Measurements from ENCODE around the gene PSMA5. TPM values are rescaled to one million over a fixed set of nuclear protein-coding genes. Genes with fewer than 3 reads are reported as not detected.

Gene PSMA5
- polyA plus RNA-seq, 3 donors: 36.6 to 119 (median 118) TPM

GRCh38 chr1:109367626-109368025 is 58.6 kb downstream of the PSMA5 start:
- Mint-ChIP-seq H3K27me3 (ENCODE audit: low read depth in 3 of 3) (no peaks in the 10 kb centered on the region), H3K9me3 (no peaks in the 10 kb centered on the region), H3K36me3 (peaks cover 32 to 44% of the 10 kb centered on the region in 2 donors), H3K4me3 (no peak overlapping the region), H3K27ac (no peak overlapping the region), H3K4me1 (peaks cover 53% of the 10 kb centered on the region)
- no peaks in the 10 kb centered on the region for H3K9me3 ChIP-seq (replicated peaks in 1 of 2; ENCODE audit: control insufficient read depth in 1 of 2, insufficient read depth in 1 of 2, low read length in 2 of 2)
- H3K27ac ChIP-seq (ENCODE audit: low read depth in 1 of 2, low read length in 2 of 2): no peak overlapping the region
- no peak overlapping the region for H3K4me2 ChIP-seq (replicated peaks; ENCODE audit: extremely low read depth, low read length, poor library complexity, severe bottlenecking)
- H3K79me2 ChIP-seq (ENCODE audit: insufficient read depth, low read length): peaks cover 45% of the 10 kb centered on the region
- DNase-seq: no peak
- H2AFZ ChIP-seq (ENCODE audit: insufficient read depth, low read depth, low read length, poor library complexity, severe bottlenecking): no peak overlapping the region
- 100% methylated on average over 1 of the region's 3 CpGs for WGBS (ENCODE audit: insufficient coverage)
- no peak overlapping the region for H3K4me3 ChIP-seq (replicated peaks in 1 of 3; ENCODE audit: low read depth in 2 of 3, low read length in 3 of 3)
- peaks cover 31% of the 10 kb centered on the region for H4K20me1 ChIP-seq (ENCODE audit: insufficient read depth, low read length)
- peaks cover 49 to 55% of the 10 kb centered on the region in 2 donors for H3K4me1 ChIP-seq (ENCODE audit: control insufficient read depth in 1 of 2, insufficient read depth in 2 of 2, low read length in 2 of 2)
- peaks cover 19 to 46% of the 10 kb centered on the region in 2 donors for H3K36me3 ChIP-seq (replicated peaks in 1 of 2; ENCODE audit: control insufficient read depth in 1 of 2, insufficient read depth in 2 of 2, low read length in 2 of 2)
- no peak for TF ChIP-seq CTCF (IDR thresholded peaks at IDR 0.05)
- no peak overlapping the region for H3K9ac ChIP-seq (ENCODE audit: insufficient read depth, low read length, poor library complexity, severe bottlenecking)
- no peaks in the 10 kb centered on the region for H3K27me3 ChIP-seq (ENCODE audit: control insufficient read depth in 2 of 2, insufficient read depth in 2 of 2, low read length in 2 of 2)
- intact Hi-C loops (cut with micrococcal nuclease): no loop called here

- no CpG with 5 or more reads among the region's 2 CpGs for WGBS (ENCODE audit: insufficient coverage)
- Histone ChIP-seq H3K4me1 (ENCODE audit: control insufficient read depth in 1 of 2, insufficient read depth in 2 of 2, low read length in 2 of 2) (peaks cover 42 to 50% of the 10 kb centered on the region in 2 donors), H3K79me2 (ENCODE audit: insufficient read depth, low read length) (peaks cover 31% of the 10 kb centered on the region), H3K36me3 (replicated peaks in 1 of 2; ENCODE audit: control insufficient read depth in 1 of 2, insufficient read depth in 2 of 2, low read length in 2 of 2) (peaks cover 19 to 46% of the 10 kb centered on the region in 2 donors), H3K27me3 (ENCODE audit: control insufficient read depth in 2 of 2, insufficient read depth in 2 of 2, low read length in 2 of 2) (no peaks in the 10 kb centered on the region), H4K20me1 (ENCODE audit: insufficient read depth, low read length) (peaks cover 22% of the 10 kb centered on the region), H3K4me3 (replicated peaks in 1 of 3; ENCODE audit: low read depth in 2 of 3, low read length in 3 of 3) (no peak overlapping the region), H3K4me2 (replicated peaks; ENCODE audit: extremely low read depth, low read length, poor library complexity, severe bottlenecking) (no peak overlapping the region), H3K27ac (ENCODE audit: low read depth in 1 of 2, low read length in 2 of 2) (no peak overlapping the region), H3K9me3 (replicated peaks in 1 of 2; ENCODE audit: control insufficient read depth in 1 of 2, insufficient read depth in 1 of 2, low read length in 2 of 2) (no peaks in the 10 kb centered on the region), H2AFZ (ENCODE audit: insufficient read depth, low read depth, low read length, poor library complexity, severe bottlenecking) (no peak overlapping the region), H3K9ac (ENCODE audit: insufficient read depth, low read length, poor library complexity, severe bottlenecking) (no peak overlapping the region)
- H3K9me3 Mint-ChIP-seq: no peaks in the 10 kb centered on the region
- peaks cover 32 to 44% of the 10 kb centered on the region in 2 donors for H3K36me3 Mint-ChIP-seq
- H3K4me1 Mint-ChIP-seq: peaks cover 48% of the 10 kb centered on the region
- H3K27me3 Mint-ChIP-seq (ENCODE audit: low read depth in 3 of 3): no peaks in the 10 kb centered on the region
- intact Hi-C loops (cut with micrococcal nuclease): no loop called here
- H3K27ac Mint-ChIP-seq: no peak overlapping the region
- no peak for TF ChIP-seq CTCF (IDR thresholded peaks at IDR 0.05)
- no peak overlapping the region for H3K4me3 Mint-ChIP-seq
- no peak for DNase-seq
Measured at GRCh38 chr1:109365642-109366204, 60.5 kb downstream of the PSMA5 start.
